Suprapubic skin (tissue), 4 donors: Measurements from ENCODE around the gene YIPF3. TPM values are rescaled to one million over a fixed set of nuclear protein-coding genes. Genes with fewer than 3 reads are reported as not detected.
"Not testable (repeated sequence)": the region's sequence is repeated elsewhere in the genome, so short reads cannot be mapped to it uniquely, and the experiment has no call there.

Experiments used
- DNase-seq, 2 donors: peaks; one replicate each; pipeline ENCODE4 v3.0.0-alpha.2; 2019; ENCODE audit warnings: low spot score in 2 of 2
- H3K27ac ChIP-seq: fragments of 200-600 bp; sonication (generic); one replicate; pipeline ENCODE4 v1.5.1; 2019
- H3K27me3 ChIP-seq: fragments of 200-600 bp; sonication (generic); one replicate; pipeline ENCODE4 v1.5.1; 2019
- H3K36me3 ChIP-seq: fragments of 200-600 bp; sonication (generic); one replicate; pipeline ENCODE4 v1.5.1; 2019
- H3K4me1 ChIP-seq: fragments of 200-600 bp; sonication (generic); one replicate; pipeline ENCODE4 v1.5.1; 2019
- H3K4me3 ChIP-seq: fragments of 200-600 bp; sonication (generic); one replicate; pipeline ENCODE4 v1.5.1; 2019; ENCODE audit warnings: mild to moderate bottlenecking
- H3K9me3 ChIP-seq: fragments of 200-600 bp; sonication (generic); one replicate; pipeline ENCODE4 v1.5.1; 2019
- CTCF ChIP-seq, 2 donors: fragments of 200-600 bp in 1 of 2; fragments of 450-650 bp in 1 of 2; sonication (generic) in 1 of 2; IDR thresholded peaks; one replicate each; pipeline ENCODE4 v1.5.1; 2016 to 2019; ENCODE audit warnings: antibody characterized with exemption in 2 of 2, mild to moderate bottlenecking in 1 of 2, moderate library complexity in 1 of 2
- EP300 ChIP-seq: sonication (generic); formaldehyde crosslinking; IDR thresholded peaks from one replicate; pipeline ENCODE4 v1.6.1; 2017; ENCODE audit warnings: antibody characterized with exemption
- POLR2A ChIP-seq, 2 donors: fragments of 450-650 bp; IDR thresholded peaks; one replicate each; pipeline ENCODE4 v1.6.1; 2017; ENCODE audit warnings: antibody characterized with exemption in 2 of 2, mild to moderate bottlenecking in 2 of 2, moderate library complexity in 2 of 2
- POLR2AphosphoS5 ChIP-seq, 3 donors: sonication (generic); formaldehyde crosslinking; IDR thresholded peaks; one replicate each; pipeline ENCODE4 v1.6.1; 2017; ENCODE audit warnings: antibody characterized with exemption in 3 of 3
- WGBS: methylation state at CpG from one replicate; pipeline ENCODE4 v1.1.5; 2018; 5-methylcytosine and 5-hydroxymethylcytosine counted together
- total RNA-seq, 4 donors: library from RNA; depleted of rRNA; stranded (reverse); fragments of >200 nt; gene quantifications; one replicate each; pipeline ENCODE4 v1.1.0, GENCODE V29; 2016

YIPF3 gene
- total RNA-seq, 4 donors from 2014 or later: 69.8 to 115 (median 84.6) TPM

GRCh38 chr6:43541774-43542471 is 25.2 kb upstream of the YIPF3 start:
- H3K4me1 ChIP-seq: no peaks in the 10 kb centered on the region
- no peak overlapping the region for H3K27ac ChIP-seq
- TF ChIP-seq EP300 (no peak), POLR2A (IDR thresholded peaks at IDR 0.05) (no peak), POLR2AphosphoS5 (IDR thresholded peaks at IDR 0.05) (no peak), CTCF (IDR thresholded peaks at IDR 0.05) (no peak)
- peaks cover 79% of the 10 kb centered on the region for H3K36me3 ChIP-seq
- 91% methylated on average over 8 of the region's 8 CpGs for WGBS
- peak in 1 of 2 donors; percentile 35 for DNase-seq
- no peaks in the 10 kb centered on the region for H3K9me3 ChIP-seq
- H3K4me3 ChIP-seq: no peak overlapping the region
- no peaks in the 10 kb centered on the region for H3K27me3 ChIP-seq

GRCh38 chr6:43540507-43540906 is 23.8 kb upstream of the YIPF3 start:
- no peaks in the 10 kb centered on the region for H3K4me1 ChIP-seq
- 88% methylated on average over 5 of the region's 5 CpGs for WGBS
- no peaks in the 10 kb centered on the region for H3K27me3 ChIP-seq
- no peaks in the 10 kb centered on the region for H3K9me3 ChIP-seq
- H3K4me3 ChIP-seq: no peak overlapping the region
- DNase-seq: peak in 1 of 2 donors; percentile 23
- peaks cover 76% of the 10 kb centered on the region for H3K36me3 ChIP-seq
- TF ChIP-seq CTCF (IDR thresholded peaks at IDR 0.05) (no peak), EP300 (no peak), POLR2A (IDR thresholded peaks at IDR 0.05) (no peak)
- no peak overlapping the region for H3K27ac ChIP-seq

- H3K36me3 ChIP-seq: peaks cover 67% of the 10 kb centered on the region
- not testable (repeated sequence) for H3K27me3 ChIP-seq, H3K27ac ChIP-seq, H3K4me1 ChIP-seq, H3K9me3 ChIP-seq, DNase-seq, H3K4me3 ChIP-seq
- 99% methylated on average over 20 of the region's 20 CpGs for WGBS
Measured at GRCh38 chr6:43539409-43539808, 22.7 kb upstream of the YIPF3 start.

- H3K4me1 ChIP-seq, DNase-seq, H3K4me3 ChIP-seq, H3K27ac ChIP-seq, H3K27me3 ChIP-seq, H3K9me3 ChIP-seq: not testable (repeated sequence)
- H3K36me3 ChIP-seq: peaks cover 67% of the 10 kb centered on the region
- WGBS: 98% methylated on average over 15 of the region's 17 CpGs
Measured at GRCh38 chr6:43538986-43539385, 22.3 kb upstream of the YIPF3 start.

GRCh38 chr6:43532201-43532600 is 15.5 kb upstream of the YIPF3 start:
- TF ChIP-seq POLR2AphosphoS5 (IDR thresholded peaks at IDR 0.05) (no peak), POLR2A (IDR thresholded peaks at IDR 0.05) (no peak), EP300 (no peak), CTCF (IDR thresholded peaks at IDR 0.05) (no peak)
- Histone ChIP-seq H3K4me3 (no peak overlapping the region), H3K9me3 (no peaks in the 10 kb centered on the region), H3K27ac (no peak overlapping the region), H3K36me3 (peaks cover 79% of the 10 kb centered on the region), H3K4me1 (no peaks in the 10 kb centered on the region), H3K27me3 (no peaks in the 10 kb centered on the region)
- no peak for DNase-seq
- 93% methylated on average over 1 of the region's 1 CpG for WGBS

GRCh38 chr6:43524483-43524961 is 7.8 kb upstream of the YIPF3 start:
- no peak for DNase-seq
- Histone ChIP-seq H3K4me1 (peaks cover 4% of the 10 kb centered on the region), H3K27ac (no peak overlapping the region), H3K4me3 (no peak overlapping the region), H3K36me3 (peaks cover 100% of the 10 kb centered on the region), H3K27me3 (no peaks in the 10 kb centered on the region), H3K9me3 (no peaks in the 10 kb centered on the region)
- 55% methylated on average over 10 of the region's 10 CpGs for WGBS
- no peak for TF ChIP-seq EP300
- no peak for TF ChIP-seq POLR2A (IDR thresholded peaks at IDR 0.05)
- TF ChIP-seq CTCF (IDR thresholded peaks at IDR 0.05): no peak
- no peak for TF ChIP-seq POLR2AphosphoS5 (IDR thresholded peaks at IDR 0.05)
